ENCODE data around the gene SLFN13.
A peak's percentile ranks its signal among the peaks of the same experiment; 100 is the strongest.
"Not testable (repeated sequence)": the region's sequence is repeated elsewhere in the genome, so short reads cannot be mapped to it uniquely, and the experiment has no call there.

Gene SLFN13

DNA sequence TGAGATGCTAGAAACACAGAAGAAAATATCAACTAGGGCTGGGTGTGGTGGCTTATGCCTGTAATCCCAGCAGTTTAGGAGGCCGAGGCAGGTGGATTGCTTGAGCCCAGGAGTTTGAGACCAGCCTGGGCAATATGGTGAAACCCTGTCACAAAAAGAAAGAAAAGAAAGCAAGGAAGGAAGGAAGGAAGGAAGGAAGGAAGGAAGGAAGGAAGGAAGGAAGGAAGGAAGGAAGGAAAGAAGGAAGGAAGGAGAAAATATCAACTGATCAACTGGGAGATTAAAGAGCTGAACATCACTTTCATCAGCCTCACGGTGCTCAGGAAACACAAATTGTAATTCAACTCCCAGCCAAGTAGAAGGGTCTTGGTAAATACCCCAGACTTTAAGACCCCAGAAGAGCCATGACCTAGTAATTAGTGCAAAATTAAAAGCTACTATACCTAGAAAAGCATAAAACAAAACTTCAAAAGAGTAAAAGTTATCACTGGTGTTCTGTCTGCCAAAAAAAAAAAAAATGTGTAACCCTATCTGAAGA lies 27.8 kb upstream of the SLFN13 start:
- 93% methylated on average over 2 of the region's 2 CpGs for WGBS
- Histone ChIP-seq H3K27ac (ENCODE audit: low read depth, low read length) (no peak overlapping the region), H3K4me3 (ENCODE audit: low read length) (no peak overlapping the region), H3K4me1 (ENCODE audit: insufficient read depth, low read length) (no peaks in the 10 kb centered on the region), H3K36me3 (ENCODE audit: insufficient read depth, low read length) (no peaks in the 10 kb centered on the region), H3K27me3 (ENCODE audit: insufficient read depth, low read length) (peaks cover 30% of the 10 kb centered on the region), H3K9ac (ENCODE audit: low read depth, low read length) (no peak overlapping the region), H3K9me3 (ENCODE audit: insufficient read depth, low read depth, low read length) (no peaks in the 10 kb centered on the region)

DNA sequence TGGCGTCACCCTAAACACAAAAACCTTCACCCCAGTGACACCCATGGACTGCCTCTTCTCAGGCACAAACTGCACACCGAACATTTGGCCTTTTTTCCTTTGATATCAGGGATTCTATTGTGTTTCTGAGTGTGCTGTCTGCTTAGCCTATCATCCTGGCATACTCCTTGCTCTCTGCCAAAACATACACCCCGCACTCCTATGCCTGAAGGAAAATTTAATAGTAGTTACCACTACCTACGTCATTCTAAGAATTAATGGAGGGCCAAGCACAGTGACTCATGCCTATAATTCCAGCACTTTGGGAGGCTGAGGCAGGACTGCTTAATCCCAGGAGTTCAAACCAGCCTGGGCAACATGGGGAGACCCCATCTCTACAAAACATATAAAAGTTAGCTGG lies 19.9 kb upstream of the SLFN13 start:
- Histone ChIP-seq H3K27me3 (ENCODE audit: insufficient read depth, low read length) (0 out of 2 replicates have a peak, but pooled peaks cover 4% of the 10 kb centered on the region), H3K9me3 (ENCODE audit: insufficient read depth, low read depth, low read length) (no peaks in the 10 kb centered on the region), H3K36me3 (ENCODE audit: insufficient read depth, low read length) (no peaks in the 10 kb centered on the region), H3K4me3 (ENCODE audit: low read length) (no peak overlapping the region), H3K9ac (ENCODE audit: low read depth, low read length) (no peak overlapping the region), H3K4me1 (ENCODE audit: insufficient read depth, low read length) (no peaks in the 10 kb centered on the region), H3K27ac (ENCODE audit: low read depth, low read length) (no peak overlapping the region)
- 98% methylated on average over 4 of the region's 4 CpGs for WGBS

DNA sequence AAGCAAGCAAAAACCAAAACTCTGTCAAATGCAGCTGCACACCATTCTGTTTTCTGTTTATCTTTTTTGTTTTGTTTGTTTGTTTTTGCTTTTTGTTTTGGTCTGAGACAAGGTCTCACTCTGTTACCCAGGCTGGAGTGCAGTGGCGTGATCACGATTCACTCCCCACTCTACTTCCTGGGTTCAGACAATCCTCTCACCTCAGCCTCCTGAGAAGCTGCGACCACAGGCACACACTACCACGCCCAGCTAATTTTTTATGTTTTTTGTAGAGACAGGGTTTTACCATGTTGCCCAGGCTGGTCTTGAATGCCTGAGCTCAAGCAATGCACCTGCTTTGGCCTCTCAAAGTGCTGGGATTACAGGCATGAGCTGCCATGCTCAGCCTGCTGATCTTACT lies 19.3 kb upstream of the SLFN13 start:
- Histone ChIP-seq H3K27me3 (ENCODE audit: insufficient read depth, low read length) (0 out of 2 replicates have a peak, but pooled peaks cover 8% of the 10 kb centered on the region), H3K36me3 (ENCODE audit: insufficient read depth, low read length) (no peaks in the 10 kb centered on the region), H3K9me3 (ENCODE audit: insufficient read depth, low read depth, low read length) (no peaks in the 10 kb centered on the region), H3K4me1 (ENCODE audit: insufficient read depth, low read length) (no peaks in the 10 kb centered on the region), H3K4me3 (ENCODE audit: low read length) (no peak overlapping the region), H3K27ac (ENCODE audit: low read depth, low read length) (no peak overlapping the region), H3K9ac (ENCODE audit: low read depth, low read length) (no peak overlapping the region)
- WGBS: 95% methylated on average over 4 of the region's 4 CpGs

DNA sequence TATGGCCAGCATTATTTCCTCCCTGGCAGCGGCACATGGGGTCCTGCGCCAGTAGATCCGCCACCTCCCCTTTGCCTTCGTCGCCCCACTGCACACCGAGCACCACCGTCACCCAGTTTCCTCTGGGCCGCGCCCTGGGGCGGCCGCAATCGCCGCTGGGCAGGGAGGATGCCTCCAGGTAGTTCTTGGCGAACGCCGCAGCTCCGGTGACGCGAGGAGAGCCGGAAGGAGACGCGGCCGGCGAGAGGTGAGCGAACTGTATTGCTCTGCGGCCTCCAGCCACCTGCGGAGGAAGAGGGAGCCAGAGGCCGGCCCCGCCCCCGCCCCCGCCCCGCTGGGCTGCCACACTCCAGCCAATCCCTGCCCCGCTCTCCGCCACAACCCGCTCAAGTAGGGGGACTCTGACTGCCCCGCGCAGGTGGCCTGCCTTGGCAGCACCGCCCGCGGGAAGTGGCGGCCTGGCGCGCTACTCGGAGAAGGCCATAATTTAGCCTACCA lies 11.8 kb upstream of the SLFN13 start:
- H3K27me3 ChIP-seq (ENCODE audit: insufficient read depth, low read length): peaks cover 52% of the 10 kb centered on the region
- H3K4me3 ChIP-seq (ENCODE audit: low read length): peak overlapping the region; percentile 48
- H3K9me3 ChIP-seq (ENCODE audit: insufficient read depth, low read depth, low read length): no peaks in the 10 kb centered on the region
- WGBS: 51% methylated on average over 44 of the region's 44 CpGs
- H3K36me3 ChIP-seq (ENCODE audit: insufficient read depth, low read length): no peaks in the 10 kb centered on the region
- no peak overlapping the region for H3K27ac ChIP-seq (ENCODE audit: low read depth, low read length)
- H3K9ac ChIP-seq (ENCODE audit: low read depth, low read length): 0 out of 2 replicates have a peak overlapping the region, but pooled peaks have one; percentile 42
- no peaks in the 10 kb centered on the region; the same call in 1 of the 2 replicates for H3K4me1 ChIP-seq (ENCODE audit: insufficient read depth, low read length)

DNA sequence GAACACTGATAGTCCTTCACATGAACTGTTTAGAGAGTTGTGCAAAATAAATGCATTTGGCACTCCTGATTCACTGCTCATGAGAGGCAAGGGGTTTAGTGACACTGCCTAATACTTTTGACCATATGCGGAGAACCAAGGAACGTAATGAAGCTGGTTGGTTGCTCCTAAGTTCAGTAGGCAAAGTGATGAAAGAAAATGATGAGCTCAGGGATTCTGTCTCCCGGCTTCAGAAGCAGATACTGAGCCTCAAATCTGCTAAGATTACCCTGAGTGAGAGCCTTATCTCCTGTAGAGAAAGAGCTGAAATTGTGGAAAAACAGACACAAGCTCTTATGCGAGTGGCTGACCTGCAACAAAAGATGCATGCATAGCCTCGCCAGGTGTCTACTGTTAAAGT lies 5.5 kb upstream of the SLFN13 start:
- H3K36me3 ChIP-seq (ENCODE audit: insufficient read depth, low read length); H3K9me3 ChIP-seq (ENCODE audit: insufficient read depth, low read depth, low read length); H3K4me1 ChIP-seq (ENCODE audit: insufficient read depth, low read length); H3K4me3 ChIP-seq (ENCODE audit: low read length); H3K9ac ChIP-seq (ENCODE audit: low read depth, low read length); H3K27ac ChIP-seq (ENCODE audit: low read depth, low read length): not testable (repeated sequence)
- WGBS: 93% methylated on average over 5 of the region's 5 CpGs
- peaks cover 32% of the 10 kb centered on the region for H3K27me3 ChIP-seq (ENCODE audit: insufficient read depth, low read length)

DNA sequence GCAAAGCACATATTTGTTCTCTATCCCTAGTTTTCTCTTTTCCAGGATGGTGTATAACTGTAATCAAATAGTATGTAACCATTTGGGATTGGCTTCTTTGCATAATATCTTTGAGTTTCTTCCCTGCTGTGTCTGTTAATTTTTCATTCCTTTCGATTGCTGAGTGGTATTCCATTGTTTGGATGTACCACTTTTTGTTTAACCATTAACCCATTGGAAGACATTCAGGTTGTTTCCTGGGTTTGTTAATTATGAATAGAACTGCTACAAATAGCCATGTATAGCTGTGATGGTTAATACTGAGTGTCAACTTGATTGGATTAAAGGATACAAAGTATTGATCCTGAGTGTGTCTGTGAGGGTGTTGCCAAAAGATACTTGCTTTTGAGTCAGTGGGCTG lies 4.6 kb upstream of the SLFN13 start:
- Histone ChIP-seq H3K4me1 (ENCODE audit: insufficient read depth, low read length) (no peaks in the 10 kb centered on the region), H3K27ac (ENCODE audit: low read depth, low read length) (no peak overlapping the region), H3K9me3 (ENCODE audit: insufficient read depth, low read depth, low read length) (no peaks in the 10 kb centered on the region), H3K4me3 (ENCODE audit: low read length) (no peak overlapping the region), H3K9ac (ENCODE audit: low read depth, low read length) (no peak overlapping the region), H3K27me3 (ENCODE audit: insufficient read depth, low read length) (peaks cover 31% of the 10 kb centered on the region), H3K36me3 (ENCODE audit: insufficient read depth, low read length) (no peaks in the 10 kb centered on the region)
- whole genome bisulfite sequencing: 83% methylated on average over 1 of the region's 1 CpG

GRCh38 chr17:35449371-35449931 lies 885 bp upstream of the SLFN13 start:
- H3K9me3 ChIP-seq (ENCODE audit: insufficient read depth, low read depth, low read length): no peaks in the 10 kb centered on the region
- H3K4me1 ChIP-seq (ENCODE audit: insufficient read depth, low read length): peaks cover 12% of the 10 kb centered on the region
- no peaks in the 10 kb centered on the region for H3K36me3 ChIP-seq (ENCODE audit: insufficient read depth, low read length)
- WGBS: 96% methylated on average over 36 of the region's 36 CpGs
- peak overlapping the region; percentile 65 for H3K4me3 ChIP-seq (ENCODE audit: low read length)
- no peak overlapping the region for H3K27ac ChIP-seq (ENCODE audit: low read depth, low read length)
- peaks cover 31% of the 10 kb centered on the region for H3K27me3 ChIP-seq (ENCODE audit: insufficient read depth, low read length)
- no peak overlapping the region for H3K9ac ChIP-seq (ENCODE audit: low read depth, low read length)

GRCh38 chr17:35448899-35449227 lies 297 bp upstream of the SLFN13 start:
- Histone ChIP-seq H3K4me1 (ENCODE audit: insufficient read depth, low read length) (peaks cover 12% of the 10 kb centered on the region), H3K4me3 (ENCODE audit: low read length) (peak overlapping the region; percentile 65; the same call in 1 of the 2 replicates), H3K27me3 (ENCODE audit: insufficient read depth, low read length) (peaks cover 29% of the 10 kb centered on the region), H3K27ac (ENCODE audit: low read depth, low read length) (no peak overlapping the region), H3K36me3 (ENCODE audit: insufficient read depth, low read length) (no peaks in the 10 kb centered on the region), H3K9me3 (ENCODE audit: insufficient read depth, low read depth, low read length) (no peaks in the 10 kb centered on the region), H3K9ac (ENCODE audit: low read depth, low read length) (no peak overlapping the region; the same call in 1 of the 2 replicates)
- WGBS: 96% methylated on average over 16 of the region's 16 CpGs

- H3K27me3 ChIP-seq (ENCODE audit: insufficient read depth, low read length): peaks cover 28% of the 10 kb centered on the region
- peaks cover 12% of the 10 kb centered on the region for H3K4me1 ChIP-seq (ENCODE audit: insufficient read depth, low read length)
- H3K36me3 ChIP-seq (ENCODE audit: insufficient read depth, low read length): no peaks in the 10 kb centered on the region
- H3K9ac ChIP-seq (ENCODE audit: low read depth, low read length): no peak overlapping the region
- no peak overlapping the region for H3K27ac ChIP-seq (ENCODE audit: low read depth, low read length)
- 73% methylated on average over 2 of the region's 3 CpGs for WGBS
- H3K4me3 ChIP-seq (ENCODE audit: low read length): peak overlapping the region; percentile 65
- H3K9me3 ChIP-seq (ENCODE audit: insufficient read depth, low read depth, low read length): no peaks in the 10 kb centered on the region
Measured at GRCh38 chr17:35447499-35447898, 1.1 kb downstream of the SLFN13 start.

DNA sequence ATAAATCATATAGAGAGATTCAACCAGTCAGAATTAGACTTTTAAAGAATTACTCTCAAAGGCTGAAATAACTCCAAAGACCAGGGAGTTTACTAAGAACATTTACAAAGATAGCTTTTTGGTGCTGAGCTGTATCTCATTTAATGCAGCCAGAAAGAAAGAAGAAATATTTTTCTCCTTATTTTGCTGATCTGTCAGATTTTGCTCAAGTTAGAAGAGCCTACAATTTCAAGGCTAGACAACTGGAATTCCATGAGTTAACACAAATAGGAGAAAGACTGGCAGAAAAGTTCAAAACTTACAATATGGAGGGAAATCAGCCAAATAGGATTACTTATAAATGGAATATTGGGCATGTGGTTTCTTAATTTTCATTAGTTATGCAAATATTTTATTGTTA lies 10.1 kb downstream of the SLFN13 start:
- Histone ChIP-seq H3K9me3 (ENCODE audit: insufficient read depth, low read depth, low read length) (no peaks in the 10 kb centered on the region), H3K4me3 (ENCODE audit: low read length) (no peak overlapping the region), H3K9ac (ENCODE audit: low read depth, low read length) (no peak overlapping the region), H3K27me3 (ENCODE audit: insufficient read depth, low read length) (no peaks in the 10 kb centered on the region), H3K36me3 (ENCODE audit: insufficient read depth, low read length) (no peaks in the 10 kb centered on the region), H3K4me1 (ENCODE audit: insufficient read depth, low read length) (peaks cover 20% of the 10 kb centered on the region), H3K27ac (ENCODE audit: low read depth, low read length) (no peak overlapping the region)

- WGBS: 67% methylated on average over 19 of the region's 19 CpGs
- Histone ChIP-seq H3K9ac (ENCODE audit: low read depth, low read length) (peak overlapping the region; percentile 80), H3K27me3 (ENCODE audit: insufficient read depth, low read length) (no peaks in the 10 kb centered on the region), H3K4me1 (ENCODE audit: insufficient read depth, low read length) (peaks cover 50% of the 10 kb centered on the region), H3K4me3 (ENCODE audit: low read length) (peak overlapping the region; percentile 55), H3K36me3 (ENCODE audit: insufficient read depth, low read length) (no peaks in the 10 kb centered on the region), H3K9me3 (ENCODE audit: insufficient read depth, low read depth, low read length) (no peaks in the 10 kb centered on the region), H3K27ac (ENCODE audit: low read depth, low read length) (peak overlapping the region; percentile 93)
Measured at GRCh38 chr17:35433075-35433894, 15.3 kb downstream of the SLFN13 start.

Data from HUES64 (cell line).